Neural crest cell (in vitro differentiated cells): Measurements from ENCODE around the gene COL11A2. TPM values are rescaled to one million over a fixed set of nuclear protein-coding genes. Genes with fewer than 3 reads are reported as not detected.

Experiments
- DNase-seq: peaks from one replicate; pipeline ENCODE4 v3.0.0; 2021; ENCODE audit warnings: low read depth, mixed read lengths, low spot score
- H3K27ac Mint-ChIP-seq: one replicate; pipeline ENCODE4 v1.8.0; 2021; ENCODE audit warnings: mild to moderate bottlenecking, mixed read lengths; ENCODE audit not compliant: unreplicated experiment
- H3K27me3 Mint-ChIP-seq: 2 replicates; pipeline ENCODE4 v1.8.0; 2021; ENCODE audit warnings: low read depth, mild to moderate bottlenecking, mixed read lengths
- H3K36me3 Mint-ChIP-seq: 2 replicates; pipeline ENCODE4 v1.8.0; 2021; ENCODE audit warnings: low read depth, mild to moderate bottlenecking, mixed read lengths
- H3K4me1 Mint-ChIP-seq: 2 replicates; pipeline ENCODE4 v1.8.0; 2021; ENCODE audit warnings: mixed read lengths
- H3K4me3 Mint-ChIP-seq: one replicate; pipeline ENCODE4 v1.8.0; 2021; ENCODE audit warnings: mild to moderate bottlenecking, mixed read lengths
- H3K9me3 Mint-ChIP-seq: 2 replicates; pipeline ENCODE4 v1.8.0; 2021; ENCODE audit warnings: mixed read lengths
- CTCF ChIP-seq: fragments of 200-600 bp; sonication (generic); conservative IDR thresholded peaks from 2 replicates; pipeline ENCODE4 v1.5.0; 2021; ENCODE audit warnings: antibody characterized with exemption, mild to moderate bottlenecking
- total RNA-seq: library from RNA; stranded (reverse); gene quantifications from 2 replicates; pipeline ENCODE4 v1.2.1, GENCODE V29; 2021

The COL11A2 gene
- total RNA-seq, 1 donor from 2014 or later, result 4.2 TPM

DNA sequence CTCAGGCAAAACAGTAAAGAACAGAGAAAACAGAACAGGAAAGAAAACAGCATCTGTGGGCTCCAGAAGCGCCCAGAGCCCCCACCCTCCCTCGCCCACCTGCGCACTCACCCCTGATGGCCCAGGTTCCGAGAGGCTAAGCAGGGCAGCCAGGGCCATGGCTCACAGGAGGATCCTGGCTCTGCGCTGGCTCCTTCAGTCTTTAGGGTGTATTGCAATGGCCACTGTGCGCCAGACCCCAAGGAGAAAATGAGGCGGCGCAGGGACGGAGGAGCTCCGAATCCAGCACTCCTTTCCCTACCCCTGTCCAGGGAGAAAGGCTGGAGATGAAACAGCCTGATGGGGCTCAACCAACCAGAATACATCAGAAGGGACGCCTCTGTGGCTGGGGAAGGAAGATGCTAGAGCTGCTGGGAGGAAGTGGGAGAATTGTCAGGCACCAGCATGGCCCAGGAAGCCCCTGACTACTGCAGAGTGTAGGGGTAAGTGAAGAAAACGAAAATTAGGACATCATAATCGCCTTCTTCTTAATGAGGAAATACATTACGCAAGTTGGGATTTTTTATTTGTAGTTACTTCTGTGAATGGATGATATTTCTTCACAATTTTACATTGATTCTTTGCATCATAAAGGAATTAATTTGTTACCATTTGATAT, 49.0 kb downstream of the COL11A2 start:
- H3K27ac Mint-ChIP-seq, result no peak overlapping the region
- H3K4me3 Mint-ChIP-seq, result no peak overlapping the region
- H3K9me3 Mint-ChIP-seq, result no peaks in the 10 kb centered on the region
- peaks cover 4% of the 10 kb centered on the region for H3K4me1 Mint-ChIP-seq
- H3K36me3 Mint-ChIP-seq, result no peaks in the 10 kb centered on the region
- peak; percentile 23 for TF ChIP-seq CTCF
- peaks cover 39% of the 10 kb centered on the region for H3K27me3 Mint-ChIP-seq
- no peak for DNase-seq

DNA sequence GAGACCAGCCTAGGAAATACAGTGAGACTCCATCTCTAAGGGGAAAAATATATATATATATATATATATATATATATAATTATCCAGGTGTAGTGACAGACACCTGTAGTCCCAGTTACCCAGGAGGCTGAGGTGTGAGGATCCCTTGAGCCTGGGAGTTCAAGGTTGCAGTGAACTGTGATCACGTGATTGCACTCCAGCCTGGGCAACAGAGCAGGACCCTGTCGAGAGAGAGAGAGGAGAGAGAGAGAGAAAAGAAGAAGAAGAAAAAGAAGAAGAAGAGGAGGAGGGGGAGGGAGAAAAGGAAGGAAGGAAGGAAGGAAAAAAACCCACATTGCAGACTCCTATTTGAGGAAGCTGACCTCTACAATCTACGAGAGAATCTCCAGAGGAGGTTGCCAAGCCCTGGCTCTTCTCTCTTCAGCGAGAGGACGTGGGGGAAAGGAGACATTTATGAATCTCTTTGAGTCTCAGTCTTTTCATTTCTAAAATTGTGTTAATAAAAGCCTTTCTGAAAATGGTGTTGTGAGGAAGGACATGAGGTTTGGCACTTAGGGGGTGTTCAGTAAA, 49.7 kb downstream of the COL11A2 start:
- peaks cover 35% of the 10 kb centered on the region for H3K27me3 Mint-ChIP-seq
- no peak overlapping the region for H3K27ac Mint-ChIP-seq
- DNase-seq, result no peak
- H3K4me1 Mint-ChIP-seq, result no peaks in the 10 kb centered on the region
- no peak overlapping the region for H3K4me3 Mint-ChIP-seq
- H3K9me3 Mint-ChIP-seq, result no peaks in the 10 kb centered on the region
- no peaks in the 10 kb centered on the region for H3K36me3 Mint-ChIP-seq
- no peak for TF ChIP-seq CTCF

DNA sequence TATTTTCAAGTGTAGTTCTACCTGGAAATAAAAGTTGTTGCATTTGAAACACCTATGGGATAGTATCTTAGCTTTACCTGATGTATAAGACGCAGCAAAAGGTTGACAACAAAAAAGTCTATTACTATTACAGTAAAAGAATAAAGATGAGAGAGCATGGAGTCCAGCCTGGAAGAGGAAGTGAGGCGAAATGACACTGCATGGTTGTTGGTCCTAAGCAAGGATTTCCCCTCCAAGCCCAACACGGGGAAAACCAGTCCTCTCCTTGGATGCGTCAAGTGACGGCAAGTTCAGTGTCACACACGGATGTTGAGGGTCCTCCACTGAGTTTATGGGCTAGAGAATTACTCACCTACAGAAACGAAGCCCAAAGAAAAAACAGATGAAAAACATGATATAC, 51.7 kb downstream of the COL11A2 start:
- peaks cover 35% of the 10 kb centered on the region for H3K27me3 Mint-ChIP-seq
- no peak overlapping the region for H3K4me3 Mint-ChIP-seq
- H3K27ac Mint-ChIP-seq, result no peak overlapping the region
- no peak for DNase-seq
- no peaks in the 10 kb centered on the region for H3K36me3 Mint-ChIP-seq
- no peaks in the 10 kb centered on the region for H3K4me1 Mint-ChIP-seq
- no peaks in the 10 kb centered on the region for H3K9me3 Mint-ChIP-seq
- TF ChIP-seq CTCF, result no peak

GRCh38 chr6:33139596-33140206, 52.6 kb downstream of the COL11A2 start:
- no peak for TF ChIP-seq CTCF
- no peak for DNase-seq

GRCh38 chr6:33136310-33136900, 55.9 kb downstream of the COL11A2 start:
- H3K9me3 Mint-ChIP-seq, result no peaks in the 10 kb centered on the region
- TF ChIP-seq CTCF, result no peak
- H3K4me3 Mint-ChIP-seq, result no peak overlapping the region
- H3K27ac Mint-ChIP-seq, result no peak overlapping the region
- no peaks in the 10 kb centered on the region for H3K36me3 Mint-ChIP-seq
- DNase-seq, result no peak
- peaks cover 24% of the 10 kb centered on the region for H3K27me3 Mint-ChIP-seq
- H3K4me1 Mint-ChIP-seq, result no peaks in the 10 kb centered on the region

More at GRCh38 chr6:33139596-33140206, 52.6 kb downstream of the COL11A2 start:
- H3K4me1 Mint-ChIP-seq, result no peaks in the 10 kb centered on the region
- no peaks in the 10 kb centered on the region for H3K9me3 Mint-ChIP-seq
- no peak overlapping the region for H3K4me3 Mint-ChIP-seq
- no peak overlapping the region for H3K27ac Mint-ChIP-seq
- H3K36me3 Mint-ChIP-seq, result no peaks in the 10 kb centered on the region
- peaks cover 34% of the 10 kb centered on the region for H3K27me3 Mint-ChIP-seq
